Measurements from ENCODE around the gene PPFIBP2.

- TF ChIP-seq, protein P1, sequence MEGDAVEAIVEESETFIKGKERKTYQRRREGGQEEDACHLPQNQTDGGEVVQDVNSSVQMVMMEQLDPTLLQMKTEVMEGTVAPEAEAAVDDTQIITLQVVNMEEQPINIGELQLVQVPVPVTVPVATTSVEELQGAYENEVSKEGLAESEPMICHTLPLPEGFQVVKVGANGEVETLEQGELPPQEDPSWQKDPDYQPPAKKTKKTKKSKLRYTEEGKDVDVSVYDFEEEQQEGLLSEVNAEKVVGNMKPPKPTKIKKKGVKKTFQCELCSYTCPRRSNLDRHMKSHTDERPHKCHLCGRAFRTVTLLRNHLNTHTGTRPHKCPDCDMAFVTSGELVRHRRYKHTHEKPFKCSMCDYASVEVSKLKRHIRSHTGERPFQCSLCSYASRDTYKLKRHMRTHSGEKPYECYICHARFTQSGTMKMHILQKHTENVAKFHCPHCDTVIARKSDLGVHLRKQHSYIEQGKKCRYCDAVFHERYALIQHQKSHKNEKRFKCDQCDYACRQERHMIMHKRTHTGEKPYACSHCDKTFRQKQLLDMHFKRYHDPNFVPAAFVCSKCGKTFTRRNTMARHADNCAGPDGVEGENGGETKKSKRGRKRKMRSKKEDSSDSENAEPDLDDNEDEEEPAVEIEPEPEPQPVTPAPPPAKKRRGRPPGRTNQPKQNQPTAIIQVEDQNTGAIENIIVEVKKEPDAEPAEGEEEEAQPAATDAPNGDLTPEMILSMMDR (IDR thresholded peaks at IDR 0.05): no peak
- TF ChIP-seq POLR2A (IDR thresholded peaks at IDR 0.05): no peak
- TF ChIP-seq POLR2AphosphoS5 (IDR thresholded peaks at IDR 0.05): no peak
These were observed 44.4 kb upstream of the PPFIBP2 start for GRCh38 chr11:7469351-7469865.

All from breast epithelium (tissue), 3 donors.